ENCODE results near the gene CBFB.
"Not testable (repeated sequence)": the region's sequence is repeated elsewhere in the genome, so short reads cannot be mapped to it uniquely, and the experiment has no call there.

CBFB gene

DNA sequence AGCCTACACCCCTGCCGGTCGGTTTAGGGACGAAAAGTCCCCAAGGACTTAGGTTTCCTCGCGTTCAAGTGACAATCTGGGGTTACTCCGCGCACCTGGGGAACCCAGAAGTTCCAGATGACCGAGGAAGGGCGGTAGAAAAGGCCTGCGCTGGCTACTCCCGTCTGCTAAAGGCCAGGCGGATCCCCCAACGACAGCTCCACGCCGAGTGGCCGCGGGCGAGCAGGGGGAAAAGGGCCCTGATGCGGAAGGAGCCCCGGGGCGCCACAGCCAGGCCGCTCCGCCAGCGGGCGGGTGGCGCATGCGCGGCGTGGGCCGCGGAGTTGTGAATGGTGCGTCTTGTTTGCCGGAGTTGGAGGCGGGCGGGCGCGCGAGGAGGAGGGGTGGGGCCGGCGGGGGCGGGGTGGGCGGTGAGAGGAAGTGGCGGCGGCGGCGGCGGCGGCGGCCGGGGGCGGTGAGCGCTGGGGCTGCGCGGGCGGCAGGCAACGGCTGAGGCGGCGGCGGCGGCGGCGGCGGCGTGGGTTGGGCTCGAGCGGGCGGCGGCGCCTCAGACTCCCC is at the start of gene CBFB:
CBFB (plus strand) TSS at position 454 of the 558 bp plus-strand sequence. CDS start 259 bp downstream, outside the sequence.
- peak; percentile 95 for DNase-seq

DNA sequence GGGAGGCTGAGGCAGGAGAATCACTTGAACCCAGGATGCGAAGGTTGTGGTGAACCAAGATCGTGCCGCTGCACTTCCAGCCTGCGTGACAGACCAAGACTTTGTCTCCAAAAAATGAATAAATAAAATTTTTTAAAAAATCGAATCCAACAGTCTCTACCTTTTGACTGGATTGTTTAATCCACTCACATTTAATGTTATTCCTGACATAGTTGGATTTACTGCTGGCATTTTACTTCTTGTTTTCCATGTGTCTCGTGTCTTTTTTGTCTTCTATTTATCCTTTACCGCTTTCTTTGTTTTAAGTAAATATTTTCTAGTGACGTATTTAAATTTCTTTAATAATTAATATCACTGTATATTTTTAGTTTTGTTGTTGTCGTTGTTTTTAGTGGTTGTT is 45.9 kb upstream of the CBFB start:
- no peak for DNase-seq

DNA sequence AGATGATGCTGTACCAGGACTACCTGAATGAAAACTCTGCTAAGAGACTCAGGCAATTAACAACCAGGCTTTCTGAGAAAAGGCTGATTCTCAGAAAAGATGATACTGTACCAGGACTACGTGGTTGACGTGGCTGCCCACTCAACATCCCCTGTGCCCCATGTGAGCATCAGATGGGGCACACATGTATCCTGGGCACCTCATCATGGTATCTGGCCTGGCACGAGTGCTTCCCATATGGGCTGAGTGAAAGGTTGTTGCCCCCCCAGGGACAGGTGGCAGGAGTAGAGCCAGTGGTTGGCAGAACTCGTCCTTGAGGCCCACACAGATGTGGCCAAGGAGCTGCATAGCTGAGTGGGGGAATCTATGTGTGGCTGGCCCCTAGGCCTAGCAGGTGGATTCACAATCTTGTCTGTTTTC is 44.0 kb upstream of the CBFB start:
- DNase-seq: no peak

DNA sequence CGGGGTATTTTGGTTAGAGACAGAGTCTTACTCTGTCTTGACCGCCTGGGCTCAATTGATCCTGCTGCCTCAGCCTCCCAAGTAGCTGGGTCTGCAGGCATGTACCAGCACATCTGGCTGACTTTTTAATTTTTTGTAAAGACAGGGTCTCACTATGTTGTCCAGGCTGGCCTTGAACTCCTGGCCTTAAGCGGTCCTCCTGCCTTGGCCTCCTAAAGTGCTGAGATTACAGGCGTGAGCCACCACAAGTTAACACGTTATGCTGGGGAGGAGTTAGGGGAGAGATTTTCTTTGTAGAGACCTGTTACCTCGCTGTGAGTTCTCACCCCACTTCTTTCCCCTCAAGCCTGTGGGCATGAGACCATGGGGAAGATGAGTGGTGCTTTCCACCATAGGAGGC is 42.4 kb upstream of the CBFB start:
- no peak for DNase-seq

DNA sequence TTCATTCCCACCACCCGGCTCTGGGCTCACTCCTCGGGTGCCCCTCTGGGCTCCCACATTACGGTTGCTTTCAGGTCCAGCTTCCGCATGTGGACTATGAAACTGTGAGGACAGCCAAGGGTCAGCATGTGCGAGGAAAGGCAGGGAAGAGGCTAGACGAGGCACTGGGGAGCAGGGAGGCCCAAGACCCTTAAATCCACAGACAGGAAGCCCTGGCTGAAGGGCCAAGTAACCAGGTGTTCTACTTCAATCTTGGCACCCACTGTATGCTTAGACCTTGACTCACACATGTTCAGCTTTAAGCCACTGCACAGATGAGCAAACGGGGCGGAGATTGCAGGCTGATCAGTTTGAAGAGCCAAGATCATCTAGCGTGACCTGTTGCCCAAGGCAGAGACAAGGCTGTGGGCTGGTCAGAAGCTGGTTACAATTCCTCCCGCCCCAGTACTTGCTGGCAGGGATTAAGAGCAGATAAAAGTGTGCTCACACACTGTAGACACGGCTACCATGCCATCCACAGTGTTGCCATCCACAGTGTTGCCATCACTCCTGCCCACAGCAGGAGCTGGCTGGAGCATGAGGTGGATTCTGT is 40.7 kb upstream of the CBFB start, which contains the start of gene CES4A:
CES4A (plus strand) TSS at position 393 of the 592 bp plus-strand sequence; CDS start at position 577, 184 bp downstream.
- no peak for DNase-seq

DNA sequence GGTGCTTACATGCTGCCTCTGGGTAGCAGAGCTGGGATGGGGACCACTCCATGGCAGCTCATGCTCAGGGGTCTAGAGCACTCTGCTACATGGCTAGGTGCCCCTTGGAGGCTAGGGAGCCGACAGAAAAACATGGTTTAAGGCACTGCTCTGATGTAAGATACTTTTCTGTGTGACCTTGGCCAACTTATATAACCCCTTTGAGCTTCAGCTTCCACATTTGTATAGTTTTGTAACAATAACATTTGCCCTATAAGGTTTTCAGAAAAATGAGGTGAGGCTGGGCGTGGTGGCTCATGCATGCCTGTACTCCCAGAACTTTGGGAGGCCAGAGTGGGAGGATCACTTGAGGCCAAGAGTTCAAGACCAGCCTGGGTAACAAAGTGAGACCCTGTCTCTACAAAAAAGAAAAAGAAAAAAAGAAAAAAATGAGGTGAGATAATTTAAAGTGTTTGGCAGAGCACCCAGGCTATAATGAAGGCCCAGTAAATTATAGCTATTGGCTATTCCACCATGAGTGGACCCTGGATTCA is 37.3 kb upstream of the CBFB start:
- no peak for DNase-seq

DNA sequence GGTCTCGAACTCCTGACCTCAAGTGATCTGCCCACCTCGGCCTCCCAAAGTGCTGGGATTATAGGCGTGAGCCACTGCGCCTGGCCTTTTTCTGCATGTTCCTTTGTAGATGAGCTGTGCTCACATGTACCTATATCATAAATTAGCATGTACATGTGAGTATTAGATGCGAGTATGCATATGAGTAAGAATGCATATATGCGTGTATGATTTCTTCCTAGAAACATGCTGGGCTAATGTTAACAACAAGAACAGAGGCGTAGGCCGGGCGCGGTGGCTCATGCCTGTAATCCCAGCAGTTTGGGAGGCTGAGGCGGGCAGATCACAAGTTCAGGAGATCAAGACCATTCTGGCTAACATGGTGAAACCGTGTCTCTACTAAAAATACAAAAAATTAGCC is 35.4 kb upstream of the CBFB start:
- not testable (repeated sequence) for DNase-seq

DNA sequence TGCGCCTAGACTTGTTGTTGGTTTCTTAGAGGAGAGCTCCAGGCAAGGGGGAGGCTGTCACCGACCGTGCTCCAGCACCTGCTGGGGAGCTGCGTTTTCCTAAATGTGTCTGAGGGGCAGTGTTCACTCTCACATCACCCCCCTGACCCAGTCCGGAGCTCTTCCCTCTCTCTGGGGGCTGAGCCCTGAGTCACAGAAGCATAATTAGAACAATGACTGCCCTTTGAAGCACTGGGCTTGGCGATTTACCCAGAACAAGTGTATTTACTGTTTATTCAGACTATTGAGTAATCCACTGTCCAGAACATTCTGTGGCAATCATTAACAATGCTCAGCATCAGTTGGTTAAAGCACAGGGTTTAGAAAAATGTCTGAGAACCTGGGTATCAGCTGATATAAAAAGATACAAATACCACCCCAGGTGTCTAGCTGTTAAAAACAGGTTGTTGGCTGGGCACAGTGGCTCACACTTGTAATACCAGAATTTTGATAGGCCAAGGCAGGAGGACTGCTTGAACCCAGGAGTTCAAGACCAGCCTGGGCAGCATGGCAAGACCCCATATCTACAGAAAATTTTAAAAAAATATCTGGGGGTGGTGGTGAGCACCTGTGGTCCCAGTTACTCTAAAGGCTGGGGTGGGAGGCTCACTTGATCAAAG is 32.5 kb upstream of the CBFB start:
- DNase-seq: no peak

DNA sequence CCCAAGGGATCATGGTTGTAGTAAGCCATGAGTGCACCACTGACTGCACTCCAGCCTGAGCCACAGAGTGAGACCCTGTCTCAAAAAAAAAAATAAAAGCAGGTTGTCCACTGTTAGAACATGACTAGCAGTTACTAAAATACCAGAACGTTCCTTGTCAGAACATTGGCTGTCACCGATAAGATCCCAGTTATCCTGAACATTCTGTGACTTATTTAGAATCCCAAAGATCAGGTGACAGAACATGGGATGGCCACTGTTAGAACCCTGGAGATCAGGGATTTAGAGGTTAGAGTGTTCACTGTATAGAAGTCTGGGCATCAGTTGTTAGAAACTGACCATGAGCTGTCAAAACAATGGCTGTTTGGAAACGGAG is 32.0 kb upstream of the CBFB start:
- DNase-seq: no peak

DNA sequence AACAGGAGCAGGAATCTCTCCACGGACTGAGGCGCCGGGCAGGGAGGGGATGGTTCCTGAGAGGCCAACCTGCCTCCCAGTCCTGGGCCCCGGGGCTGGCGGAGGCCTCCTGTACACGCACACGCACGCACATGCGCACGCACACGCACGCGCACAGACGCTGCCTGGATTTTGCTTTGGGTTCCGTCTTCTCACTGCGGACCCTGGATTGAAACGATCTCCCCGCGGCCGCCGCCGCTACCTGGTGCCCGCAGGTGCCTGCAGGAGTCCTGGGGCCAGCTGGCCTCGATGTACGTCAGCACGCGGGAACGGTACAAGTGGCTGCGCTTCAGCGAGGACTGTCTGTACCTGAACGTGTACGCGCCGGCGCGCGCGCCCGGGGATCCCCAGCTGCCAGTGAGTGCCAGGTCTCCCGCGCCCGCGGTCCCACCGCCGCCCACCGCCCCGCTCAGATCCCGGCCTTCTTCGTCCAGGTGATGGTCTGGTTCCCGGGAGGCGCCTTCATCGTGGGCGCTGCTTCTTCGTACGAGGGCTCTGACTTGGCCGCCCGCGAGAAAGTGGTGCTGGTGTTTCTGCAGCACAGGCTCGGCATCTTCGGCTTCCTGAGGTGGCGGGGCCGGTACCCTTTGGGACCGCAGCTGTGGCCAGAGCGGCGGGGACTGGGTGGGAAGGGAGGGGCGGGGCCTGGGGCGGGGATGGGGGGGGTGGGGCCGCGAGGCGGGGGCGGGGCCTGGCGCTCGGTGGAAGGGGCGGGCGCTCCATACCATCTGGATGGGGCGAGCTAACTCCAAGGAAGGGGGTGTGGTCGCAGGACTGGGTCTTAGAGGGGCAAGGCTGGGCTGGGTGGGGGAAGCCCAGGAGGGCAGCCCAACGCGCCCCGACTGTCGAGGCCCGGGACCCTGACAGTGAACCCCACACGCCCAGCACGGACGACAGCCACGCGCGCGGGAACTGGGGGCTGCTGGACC is 28.3 kb upstream of the CBFB start:
- peak; percentile 37 for DNase-seq

DNA sequence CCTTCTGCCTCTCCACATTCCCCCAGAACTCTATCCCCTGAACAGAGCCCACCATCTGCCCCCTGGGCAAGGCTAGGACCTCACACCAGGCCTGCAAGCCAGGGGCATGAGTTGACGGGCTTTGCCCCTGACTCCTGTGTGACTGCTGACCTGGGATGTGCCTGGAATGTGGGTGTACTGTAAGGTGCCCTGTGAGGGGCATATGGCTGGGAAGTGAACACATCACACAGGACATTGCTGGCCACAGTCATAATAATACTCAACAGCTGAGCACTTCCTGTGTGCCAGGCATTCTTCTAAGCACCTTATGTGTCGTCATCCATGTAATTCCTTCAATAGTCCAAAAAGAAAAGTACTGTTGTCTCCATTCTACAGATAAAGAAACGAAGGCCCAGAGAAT is 27.2 kb upstream of the CBFB start:
- no peak for DNase-seq

DNA sequence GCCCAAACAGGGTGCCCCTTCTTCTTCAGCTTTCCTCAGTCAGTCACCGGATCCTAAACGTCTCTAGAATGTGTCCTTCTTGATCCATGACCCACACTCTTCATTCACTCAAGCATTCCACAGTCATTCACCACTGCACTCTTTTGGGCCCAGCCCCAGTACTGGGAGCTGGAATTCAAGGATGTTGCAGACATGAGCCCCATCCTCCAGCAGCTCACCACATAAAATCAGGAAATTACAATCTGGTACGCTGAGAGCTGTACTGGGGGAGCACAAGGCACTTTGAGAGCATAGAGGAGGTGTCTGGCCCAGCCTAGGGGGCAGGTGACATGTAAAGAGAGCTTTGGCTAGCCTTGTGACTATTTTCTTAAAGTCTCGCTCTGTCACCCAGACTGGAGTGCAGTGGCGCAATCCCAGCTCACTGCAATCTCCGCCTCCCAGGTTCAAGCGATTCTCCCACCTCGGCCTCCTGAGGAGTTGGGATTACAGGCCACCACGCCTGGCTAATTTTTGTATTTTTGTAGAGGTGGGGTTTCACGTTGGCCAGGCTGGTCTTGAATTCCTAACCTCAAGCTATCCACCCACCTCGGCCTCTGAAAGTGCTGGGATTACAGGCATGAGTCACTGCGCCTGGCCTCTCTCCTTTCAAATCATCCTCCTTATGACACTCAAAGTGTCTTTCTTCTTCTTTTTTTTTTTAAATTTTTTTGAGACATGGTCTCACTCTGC is 21.9 kb upstream of the CBFB start:
- DNase-seq: no peak

DNA sequence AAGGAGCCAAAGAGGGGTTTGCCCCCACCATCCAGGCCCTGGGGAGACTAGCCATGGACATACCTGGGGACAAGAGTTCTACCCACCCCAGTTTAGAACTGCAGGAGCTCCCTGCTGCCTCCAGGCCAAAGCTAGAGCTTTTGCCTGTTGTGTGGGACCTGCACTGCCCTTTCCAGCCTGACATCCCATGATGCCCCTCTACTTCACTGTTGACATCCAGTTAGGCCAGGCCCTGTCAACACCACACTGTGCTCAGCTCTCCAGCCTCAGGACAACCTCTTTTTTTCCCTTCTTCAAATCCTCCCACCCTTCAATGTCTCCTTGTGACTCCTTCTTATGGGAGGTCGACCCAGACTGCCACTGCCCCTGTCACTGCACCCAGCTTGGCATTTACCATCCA is 19.8 kb upstream of the CBFB start:
- no peak for DNase-seq

DNA sequence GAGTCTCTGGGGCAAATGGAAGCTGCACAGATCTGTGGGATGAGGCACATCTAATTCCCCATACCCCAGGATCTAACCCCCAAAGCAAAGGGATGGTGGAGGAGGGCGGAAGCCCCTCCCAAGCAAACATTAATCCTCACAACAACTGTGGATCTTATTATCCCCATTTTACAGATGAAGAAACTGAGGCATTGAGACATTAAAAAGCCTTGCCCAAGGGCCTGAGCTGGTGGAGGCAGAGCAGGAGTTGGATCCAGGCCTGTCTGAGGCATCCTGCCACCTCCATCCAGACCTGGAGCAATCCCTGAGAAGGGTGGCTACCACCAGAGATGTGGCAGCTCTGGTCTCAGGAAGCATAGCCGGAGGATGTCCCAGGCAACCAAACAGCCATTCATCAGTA is 17.7 kb upstream of the CBFB start:
- DNase-seq: no peak

DNA sequence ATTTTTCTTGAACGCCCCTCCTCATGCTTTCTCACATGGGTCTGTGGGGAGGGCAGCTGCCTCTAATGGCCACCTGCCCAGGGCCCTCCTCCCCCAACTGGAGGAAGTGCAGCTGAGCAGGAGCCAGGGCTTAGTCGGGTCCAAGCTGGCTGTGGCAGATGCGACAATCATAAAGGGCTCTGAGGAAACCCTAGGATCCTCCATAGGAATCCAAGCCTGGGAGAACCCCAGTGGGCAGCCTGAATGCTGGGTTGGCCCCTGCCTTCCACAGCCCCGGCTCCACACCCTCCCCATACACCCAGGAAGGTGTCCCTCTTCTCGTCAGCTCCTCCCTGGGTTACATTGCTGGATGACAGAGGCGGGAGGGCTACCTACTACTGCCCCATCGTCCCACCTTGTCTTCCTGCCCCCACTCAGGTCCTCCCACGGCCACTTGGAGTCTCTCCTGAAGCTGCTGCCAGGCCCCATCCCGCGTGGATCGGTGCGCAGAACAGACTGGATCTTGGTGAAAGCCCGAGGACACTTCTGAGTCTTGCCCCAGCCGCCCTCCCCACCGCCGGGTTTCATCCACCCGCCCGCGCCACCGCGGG is 15.6 kb upstream of the CBFB start:
- DNase-seq: no peak

DNA sequence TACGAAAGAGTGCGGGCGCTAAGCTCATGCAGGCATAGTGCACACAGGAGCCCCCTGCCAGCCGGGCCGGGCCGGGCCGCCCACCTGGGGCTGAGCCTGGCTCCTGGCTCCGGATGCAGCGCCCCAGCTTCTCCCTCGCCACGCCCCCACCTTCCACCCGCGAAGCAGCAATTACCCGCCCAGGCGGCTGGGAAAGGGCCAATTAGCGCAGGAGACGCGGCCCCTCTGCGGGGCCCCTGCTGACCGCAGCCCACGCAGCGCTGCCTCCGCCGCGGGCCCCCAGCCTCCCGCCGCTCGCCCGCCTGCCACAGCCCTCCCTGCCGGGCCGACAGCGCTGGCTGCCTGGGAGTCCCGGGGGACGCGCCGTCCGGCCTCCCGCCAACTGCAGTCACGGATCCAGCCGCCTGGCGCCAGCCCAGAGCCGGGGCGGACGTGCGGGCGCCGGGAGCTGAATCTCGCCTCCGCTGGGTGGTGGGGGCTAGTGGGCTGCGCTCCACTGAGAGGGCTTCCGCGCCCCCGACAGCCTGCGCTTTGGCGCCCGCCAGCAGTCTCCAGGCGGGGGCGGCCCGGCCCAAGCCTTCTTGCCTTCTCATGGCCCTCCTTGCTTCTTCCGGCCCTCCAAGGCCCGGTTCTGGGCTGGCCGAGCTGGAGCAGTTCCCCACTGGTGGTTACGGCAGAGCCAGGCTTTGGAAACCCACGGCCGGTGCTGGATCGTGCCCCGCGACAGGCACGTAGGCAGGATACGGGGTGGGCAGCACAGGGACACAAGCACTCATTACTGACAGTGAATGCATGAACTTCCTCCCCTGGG is 14.9 kb upstream of the CBFB start:
- peak; percentile 50 for DNase-seq

DNA sequence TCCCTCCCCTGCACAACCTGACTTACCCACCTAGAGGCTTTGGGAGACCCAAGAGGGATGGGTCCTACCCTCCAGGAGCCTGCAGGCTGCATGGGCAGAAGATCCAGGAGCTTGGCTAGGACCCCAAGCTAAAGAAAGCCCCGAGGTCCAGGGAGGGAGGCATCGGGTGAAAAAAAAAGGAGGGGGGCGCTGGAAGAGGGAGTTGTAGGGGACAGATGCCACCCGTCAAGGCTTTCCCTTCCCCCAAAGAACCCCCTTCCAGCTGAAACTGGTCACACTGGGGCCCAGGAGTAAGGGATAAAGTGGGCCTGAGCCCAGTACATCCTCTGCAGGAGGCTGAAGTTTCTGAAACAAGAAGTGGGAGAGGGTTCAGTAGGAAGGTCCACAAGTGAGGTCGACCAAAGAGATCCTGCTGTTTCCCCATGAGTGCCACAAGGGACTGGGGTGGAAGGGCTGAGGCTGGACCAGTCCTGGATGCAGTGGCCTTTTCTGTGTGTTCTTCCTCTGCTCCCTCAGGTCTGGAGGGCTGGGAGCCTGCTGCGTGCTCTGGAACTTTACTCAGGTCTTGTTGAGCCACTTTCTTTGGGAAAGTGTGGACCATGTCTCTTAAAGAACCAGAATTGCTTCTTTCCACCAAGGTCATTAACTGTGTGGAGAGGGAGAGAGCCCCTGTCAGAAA is 14.2 kb upstream of the CBFB start:
- no peak for DNase-seq

DNA sequence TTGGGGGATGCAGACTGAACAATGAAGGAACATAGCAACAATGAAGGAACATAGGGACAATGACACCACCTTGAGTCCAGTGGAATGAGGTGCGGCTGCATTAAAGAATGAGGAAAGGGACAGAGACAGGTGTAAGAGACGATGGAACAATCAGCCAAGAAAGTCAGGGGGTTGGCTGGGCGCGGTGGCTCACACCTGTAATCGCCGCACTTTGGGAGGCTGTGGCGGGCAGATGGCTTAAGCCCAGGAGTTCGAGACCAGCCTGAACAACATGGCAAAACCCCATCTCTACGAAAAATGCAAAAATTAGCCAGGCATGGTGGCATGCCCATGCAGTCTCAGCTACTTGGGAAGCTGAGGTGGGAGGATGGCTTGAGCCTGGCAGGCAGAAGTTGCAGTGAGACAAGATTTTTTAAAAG is 13.6 kb upstream of the CBFB start:
- DNase-seq: no peak

DNA sequence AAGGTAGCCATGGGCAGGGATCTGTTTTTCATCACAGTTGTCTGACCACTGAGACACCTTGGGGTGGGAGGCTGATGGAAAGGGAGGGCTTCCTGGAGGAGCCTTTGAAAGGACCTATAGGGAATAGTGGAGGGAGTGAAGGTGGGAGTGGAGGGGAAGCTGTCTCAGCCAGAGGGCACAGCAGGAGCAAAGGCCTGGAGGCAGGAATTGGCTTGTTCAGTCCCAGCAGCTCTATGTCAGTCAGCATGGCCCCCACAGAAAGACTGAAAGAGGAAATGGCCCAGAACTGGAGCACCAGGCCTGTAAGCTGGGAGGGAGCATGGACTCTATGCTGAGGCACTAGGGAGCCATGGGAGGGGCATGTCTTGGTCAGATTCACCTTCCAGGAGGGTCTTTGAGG is 12.8 kb upstream of the CBFB start:
- DNase-seq: no peak

DNA sequence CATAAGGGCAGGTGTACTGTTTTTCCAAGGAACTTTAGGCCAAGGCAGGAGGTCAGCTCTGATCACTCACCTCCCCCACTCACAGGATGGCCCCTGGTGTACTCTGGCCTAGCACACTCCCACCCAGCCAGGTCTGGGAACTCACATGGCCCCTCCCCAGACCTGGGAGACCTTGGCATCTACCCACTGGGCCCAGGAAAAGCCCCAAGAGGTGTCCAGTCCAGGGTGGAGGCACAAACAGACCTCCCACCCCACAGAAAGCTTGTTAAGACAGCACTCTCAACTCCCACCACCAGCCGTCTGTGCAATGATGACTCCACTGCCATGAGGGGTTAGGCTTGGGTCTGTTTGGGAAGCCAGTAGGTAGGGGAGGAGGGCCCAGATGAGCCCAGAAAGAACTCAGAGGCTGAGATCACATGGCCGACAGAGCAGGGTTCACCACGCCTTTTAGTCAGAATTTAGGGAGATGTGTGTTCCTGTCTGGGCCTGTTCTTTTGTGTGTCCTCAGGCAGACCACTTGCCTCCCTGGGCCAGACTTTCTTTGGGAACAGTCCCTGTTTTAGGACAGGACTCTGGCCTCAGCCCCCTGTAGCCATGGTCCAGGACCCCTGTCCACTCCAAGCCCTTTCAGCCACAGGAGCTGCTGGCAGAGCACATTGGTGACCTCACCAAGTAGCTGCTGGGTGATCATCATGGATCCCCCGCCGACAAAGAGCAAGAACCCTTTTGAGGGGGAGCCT is 12.1 kb upstream of the CBFB start:
- no peak for DNase-seq
